GM12873 (cell line): Measurements from ENCODE around the gene MEIS1.

Experiments used
- TF ChIP-seq, protein P1 (sequence below): IDR thresholded peaks from 2 replicates; pipeline ENCODE4 v1.5.1; 2012; ENCODE audit warnings: low read depth, mild to moderate bottlenecking, moderate library complexity, low read length, control low read depth; ENCODE audit not compliant: insufficient read depth; ENCODE audit errors: missing control alignments

The MEIS1 gene

DNA sequence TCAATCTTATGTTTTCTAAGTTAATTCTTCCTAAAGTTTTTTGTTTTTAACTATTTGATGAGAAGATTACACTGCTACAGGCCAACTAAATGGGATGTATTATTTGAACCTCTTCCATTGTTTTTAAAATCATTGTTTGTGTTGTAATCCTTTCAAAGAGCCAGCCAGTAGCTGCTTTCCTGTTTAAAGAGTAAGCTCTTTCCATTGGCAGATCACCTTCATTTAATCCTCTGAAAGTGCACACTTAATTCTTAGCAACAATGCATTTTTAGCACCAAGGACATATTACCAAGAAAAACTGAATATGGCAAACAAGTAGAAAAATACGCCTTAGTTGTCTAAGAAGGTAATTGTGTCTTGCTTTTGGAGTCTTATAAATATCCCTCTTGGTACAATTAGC, 54.0 kb downstream of the MEIS1 start:
- TF ChIP-seq, protein P1, sequence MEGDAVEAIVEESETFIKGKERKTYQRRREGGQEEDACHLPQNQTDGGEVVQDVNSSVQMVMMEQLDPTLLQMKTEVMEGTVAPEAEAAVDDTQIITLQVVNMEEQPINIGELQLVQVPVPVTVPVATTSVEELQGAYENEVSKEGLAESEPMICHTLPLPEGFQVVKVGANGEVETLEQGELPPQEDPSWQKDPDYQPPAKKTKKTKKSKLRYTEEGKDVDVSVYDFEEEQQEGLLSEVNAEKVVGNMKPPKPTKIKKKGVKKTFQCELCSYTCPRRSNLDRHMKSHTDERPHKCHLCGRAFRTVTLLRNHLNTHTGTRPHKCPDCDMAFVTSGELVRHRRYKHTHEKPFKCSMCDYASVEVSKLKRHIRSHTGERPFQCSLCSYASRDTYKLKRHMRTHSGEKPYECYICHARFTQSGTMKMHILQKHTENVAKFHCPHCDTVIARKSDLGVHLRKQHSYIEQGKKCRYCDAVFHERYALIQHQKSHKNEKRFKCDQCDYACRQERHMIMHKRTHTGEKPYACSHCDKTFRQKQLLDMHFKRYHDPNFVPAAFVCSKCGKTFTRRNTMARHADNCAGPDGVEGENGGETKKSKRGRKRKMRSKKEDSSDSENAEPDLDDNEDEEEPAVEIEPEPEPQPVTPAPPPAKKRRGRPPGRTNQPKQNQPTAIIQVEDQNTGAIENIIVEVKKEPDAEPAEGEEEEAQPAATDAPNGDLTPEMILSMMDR = no peak

DNA sequence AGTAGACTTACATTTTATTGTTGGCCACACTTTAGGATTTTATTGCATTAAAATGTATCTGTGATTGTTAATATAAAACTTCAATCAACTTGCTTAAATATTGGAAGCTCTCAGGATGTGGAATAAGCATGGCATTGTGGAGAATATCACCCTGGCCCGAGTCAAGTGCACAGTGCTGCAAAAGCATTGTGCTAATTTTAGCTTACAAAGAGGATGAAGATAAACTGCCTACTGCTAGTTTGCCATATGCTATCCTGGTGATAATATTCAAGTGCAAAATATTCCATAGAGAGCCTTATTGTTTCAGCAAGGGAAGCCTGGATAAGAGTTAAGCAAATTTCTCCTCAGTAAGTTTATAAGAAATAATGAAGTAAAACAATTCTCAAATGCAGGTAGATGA, 54.5 kb downstream of the MEIS1 start:
- TF ChIP-seq, protein P1 = no peak

DNA sequence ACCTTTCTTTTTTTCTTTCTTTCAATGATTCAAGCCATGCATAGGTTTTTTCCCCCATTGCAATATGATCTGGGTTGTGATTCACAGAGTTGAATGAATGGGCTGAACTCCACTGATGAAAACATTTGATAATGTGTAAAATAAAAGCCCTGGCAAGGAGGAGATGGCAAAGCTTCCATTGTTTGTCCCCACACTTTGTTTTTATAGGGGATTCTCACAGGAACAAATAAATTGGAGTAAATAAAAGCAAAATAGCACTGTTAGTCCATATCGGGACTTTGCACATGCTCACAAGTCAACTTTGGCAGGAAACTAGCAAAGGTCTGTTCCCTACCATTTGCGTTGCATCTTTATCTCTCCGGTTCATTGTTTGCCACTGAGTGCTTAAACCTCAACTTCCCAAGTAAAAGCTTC, 55.7 kb downstream of the MEIS1 start:
- TF ChIP-seq, protein P1 = no peak

DNA sequence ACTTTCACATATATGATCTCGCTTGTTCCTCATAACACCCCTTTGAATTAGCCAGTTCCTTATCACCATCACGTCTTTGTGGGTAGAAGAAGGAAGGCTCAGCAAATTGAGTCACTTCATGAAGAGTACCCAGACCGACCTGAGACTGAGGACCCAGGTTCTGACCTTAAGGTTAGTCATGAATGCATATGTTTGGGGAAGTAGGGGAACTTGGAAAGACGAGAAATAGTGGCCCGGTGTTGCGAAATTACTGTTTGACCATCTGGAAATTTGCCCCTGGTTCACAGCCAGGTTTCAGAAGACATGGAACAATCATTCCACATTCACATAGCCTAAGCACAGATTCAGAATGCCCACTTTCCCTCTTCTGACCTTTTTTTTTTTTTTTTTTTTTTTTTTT, 59.8 kb downstream of the MEIS1 start:
- TF ChIP-seq, protein P1 = no peak

DNA sequence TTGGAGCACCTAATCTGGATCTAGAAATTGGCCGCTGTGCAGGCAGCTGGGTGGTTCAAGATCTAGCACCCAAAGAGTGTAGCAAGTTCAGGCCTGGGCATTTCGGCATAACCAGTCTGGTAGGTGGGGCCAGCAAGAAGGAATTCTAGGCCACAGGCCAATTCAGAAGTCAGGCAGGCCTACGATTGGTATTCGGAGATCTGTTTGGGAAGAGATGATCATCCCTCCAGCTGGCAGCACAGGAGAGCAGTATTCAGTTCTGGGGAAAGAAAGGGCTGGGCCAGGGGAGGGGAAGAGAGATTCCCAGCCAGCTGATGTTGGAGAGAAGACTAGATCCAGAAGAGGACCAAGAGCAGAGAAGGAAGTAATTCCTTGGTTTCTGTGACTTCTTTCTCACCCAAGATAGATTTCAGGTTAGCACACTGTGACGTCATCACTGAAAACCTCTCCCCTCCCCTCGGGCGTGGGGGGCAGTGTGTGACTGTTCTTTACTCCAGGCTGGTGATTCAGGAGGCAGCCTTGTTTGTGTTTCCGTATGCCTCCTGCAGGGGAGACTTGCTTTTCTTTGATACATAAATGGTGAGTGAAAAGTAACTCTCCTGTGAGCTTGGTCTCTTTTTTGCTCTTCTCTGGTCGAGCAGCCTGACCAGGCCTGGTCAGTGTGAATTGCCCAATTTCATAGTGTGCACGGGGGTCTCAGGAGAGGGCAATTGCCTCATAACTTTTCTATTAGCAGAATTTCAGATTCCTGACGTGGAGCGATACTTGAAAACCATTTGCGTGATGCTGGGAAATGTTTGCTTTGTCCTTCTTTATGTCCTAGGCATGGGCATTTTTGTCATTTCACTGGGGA, 61.1 kb downstream of the MEIS1 start:
- TF ChIP-seq, protein P1 = no peak

DNA sequence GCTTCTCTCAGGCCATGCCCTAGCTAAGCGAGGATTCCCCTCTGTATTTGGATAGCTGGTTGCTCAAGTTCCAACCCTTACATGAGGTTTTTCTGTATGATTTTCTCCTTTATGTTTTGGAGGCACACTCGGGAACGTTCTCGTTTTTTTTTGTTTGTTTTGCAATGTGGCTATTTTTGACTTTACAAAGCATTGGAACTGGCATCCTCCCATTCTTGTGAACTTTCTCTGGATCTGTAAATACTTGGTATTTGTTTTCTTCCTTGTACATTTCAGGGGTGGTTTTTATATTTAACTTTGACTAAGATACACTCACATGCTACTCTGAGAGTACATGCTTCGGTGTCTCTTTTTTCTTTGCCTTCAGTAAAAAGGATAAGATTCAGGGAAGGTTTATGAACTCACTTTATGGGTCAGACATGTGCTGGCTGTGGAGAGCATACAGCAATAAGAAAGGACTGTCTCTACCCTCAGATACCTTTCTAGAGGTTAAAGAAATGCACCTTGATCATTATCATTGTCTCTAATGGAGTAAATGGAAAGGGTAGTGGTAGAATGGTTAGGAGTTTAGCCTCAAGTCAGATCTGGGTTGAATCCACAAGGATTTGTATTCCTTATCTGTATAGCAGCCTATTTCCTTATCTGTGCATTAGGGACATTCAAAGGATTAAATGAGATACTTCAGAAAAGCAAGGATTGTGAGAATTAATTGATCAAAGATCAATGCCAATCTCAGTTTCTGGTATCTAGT, 61.9 kb downstream of the MEIS1 start:
- TF ChIP-seq, protein P1 = no peak
